A549 (cell line): Measurements from ENCODE around the gene RIN3. TPM values are rescaled to one million over a fixed set of nuclear protein-coding genes. Genes with fewer than 3 reads are reported as not detected.

ENCODE experiments used
- ATAC-seq, 2 experiments: fragments of 200-7000 bp in 1 of 2; fragments of >200 bp in 1 of 2; cut with Nextera tagmentation in 1 of 2; cut with Tn5 transposase in 1 of 2; 3 replicates each; pipeline versions ENCODE4 v1.8.0 to v1.9.1; 2018 to 2020; ENCODE audit warnings: mild to moderate bottlenecking in 1 of 2, moderate library complexity in 1 of 2
- CTCF ChIA-PET: fragments of 300-600 bp; sonication (Branson Sonifier 250); formaldehyde crosslinking; extraction: SDS; loops from one replicate; lab custom pipeline; 2021; ENCODE audit warnings: antibody characterized with exemption, inconsistent platforms; lab: Yijun Ruan, JAX
- POLR2A ChIA-PET: fragments of 350-600 bp; formaldehyde crosslinking; extraction: SDS; loops from one replicate; lab custom pipeline; 2021; ENCODE audit warnings: antibody characterized with exemption, inconsistent platforms; lab: Yijun Ruan, JAX
- DNase-seq, 2 experiments: peaks; one replicate each; pipeline versions ENCODE4 v3.0.0 to v3.0.0-alpha.2; 2011 to 2016; ENCODE audit warnings: low read depth in 1 of 2, low spot score in 1 of 2
- FAIRE-seq: peaks from 2 replicates; lab custom pipeline; 2011; peaks lifted over from hg19 to GRCh38; lab: Jason Lieb, UNC
- H3K27ac ChIP-seq, 2 experiments: fragments of >200 bp; sonication (Bioruptor Twin); formaldehyde crosslinking; 3 replicates each; pipeline ENCODE4 v1.5.1; 2016 to 2017
- H3K4me1 ChIP-seq: fragments of >200 bp; sonication (Bioruptor Twin); formaldehyde crosslinking; 3 replicates; pipeline ENCODE4 v1.6.1; 2016
- H3K4me2 ChIP-seq: fragments of >200 bp; sonication (Bioruptor Twin); formaldehyde crosslinking; 3 replicates; pipeline ENCODE4 v1.6.1; 2016
- H3K4me3 ChIP-seq: fragments of >200 bp; sonication (Bioruptor Twin); formaldehyde crosslinking; 3 replicates; pipeline ENCODE4 v1.5.1; 2016
- H3K9me3 ChIP-seq: fragments of >200 bp; sonication (Bioruptor Twin); formaldehyde crosslinking; 3 replicates; pipeline ENCODE4 v1.6.1; 2016
- ATOH8 ChIP-seq: fragments of 250-450 bp; sonication (Bioruptor Pico); IDR thresholded peaks from 2 replicates; pipeline ENCODE4 v1.5.0; 2020; ENCODE audit warnings: low read depth, mild to moderate bottlenecking, moderate library complexity
- BHLHE40 ChIP-seq: IDR thresholded peaks from 2 replicates; pipeline ENCODE4 v1.6.1; 2012; ENCODE audit warnings: low read depth, low read length, inconsistent platforms
- CBX2 ChIP-seq: fragments of 200-600 bp; sonication (generic); IDR thresholded peaks from 2 replicates; pipeline ENCODE4 v1.6.1; 2016; ENCODE audit warnings: low read depth, mild to moderate bottlenecking, borderline replicate concordance
- CBX8 ChIP-seq: fragments of 200-600 bp; sonication (generic); IDR thresholded peaks from 2 replicates; pipeline ENCODE4 v1.6.1; 2016
- CEBPB ChIP-seq, 2 experiments: fragments of >200 bp in 1 of 2; sonication (Bioruptor Twin) in 1 of 2; formaldehyde crosslinking in 1 of 2; IDR thresholded peaks; 2 replicates each; pipeline ENCODE4 v1.6.1; 2012 to 2016
- CHD4 ChIP-seq: fragments of 200-600 bp; sonication (generic); IDR thresholded peaks from 2 replicates; pipeline ENCODE4 v1.6.1; 2016; ENCODE audit warnings: antibody characterized with exemption, mild to moderate bottlenecking, borderline replicate concordance
- CTCF ChIP-seq: fragments of >200 bp; sonication (Bioruptor Twin); formaldehyde crosslinking; IDR thresholded peaks from 3 replicates; pipeline ENCODE4 v1.5.1; 2016
- EHMT2 ChIP-seq: fragments of 200-600 bp; sonication (generic); IDR thresholded peaks from 2 replicates; pipeline ENCODE4 v1.6.1; 2016; ENCODE audit warnings: antibody characterized with exemption, low read depth, mild to moderate bottlenecking, moderate library complexity
- EP300 ChIP-seq, 2 experiments: fragments of >200 bp; sonication (Bioruptor Twin); formaldehyde crosslinking; IDR thresholded peaks; 2 replicates in 1 of 2; 3 replicates in 1 of 2; pipeline ENCODE4 v1.6.1; 2016 to 2017
- FOXS1 ChIP-seq: fragments of 250-450 bp; sonication (Bioruptor Pico); IDR thresholded peaks from 2 replicates; pipeline ENCODE4 v1.5.0; 2020; ENCODE audit warnings: mild to moderate bottlenecking, moderate library complexity
- HES2 ChIP-seq: fragments of >200 bp; sonication (Bioruptor Twin); formaldehyde crosslinking; IDR thresholded peaks from 2 replicates; pipeline ENCODE4 v1.6.1; 2016
- HOXA7 ChIP-seq: fragments of 250-450 bp; sonication (Bioruptor Pico); IDR thresholded peaks from 2 replicates; pipeline ENCODE4 v1.5.0; 2020; ENCODE audit warnings: mild to moderate bottlenecking, moderate library complexity
- KDM1A ChIP-seq: fragments of 200-600 bp; sonication (generic); IDR thresholded peaks from 2 replicates; pipeline ENCODE4 v1.6.1; 2016; ENCODE audit warnings: low read depth, mild to moderate bottlenecking
- NPAS2 ChIP-seq: fragments of 250-450 bp; sonication (Bioruptor Pico); IDR thresholded peaks from 2 replicates; pipeline ENCODE4 v1.8.0; 2022; ENCODE audit warnings: mild to moderate bottlenecking, moderate library complexity, borderline replicate concordance
- POLR2A ChIP-seq: IDR thresholded peaks from 2 replicates; pipeline ENCODE4 v1.6.1; 2012; ENCODE audit warnings: mild to moderate bottlenecking, low read length
- POLR2AphosphoS2 ChIP-seq: conservative IDR thresholded peaks from 2 replicates; pipeline ENCODE4 v1.6.1; 2012; ENCODE audit warnings: low read length, improper control_type of control experiment, inconsistent platforms
- RAD21 ChIP-seq, 2 experiments: fragments of >200 bp in 1 of 2; sonication (Bioruptor Twin) in 1 of 2; formaldehyde crosslinking in 1 of 2; IDR thresholded peaks in 1 of 2; conservative IDR thresholded peaks in 1 of 2; 2 replicates in 1 of 2; 3 replicates in 1 of 2; pipeline ENCODE4 v1.6.1; 2012 to 2018; ENCODE audit warnings: inconsistent platforms in 1 of 2
- RARB ChIP-seq: fragments of 250-450 bp; sonication (Bioruptor Pico); IDR thresholded peaks from 2 replicates; pipeline ENCODE4 v1.8.0; 2021; ENCODE audit warnings: mild to moderate bottlenecking, moderate library complexity
- RNF2 ChIP-seq: fragments of 200-600 bp; sonication (generic); IDR thresholded peaks from 2 replicates; pipeline ENCODE4 v1.6.1; 2016; ENCODE audit warnings: low read depth, mild to moderate bottlenecking, antibody characterized with exemption, moderate library complexity, borderline replicate concordance
- SMC3 ChIP-seq: fragments of >200 bp; sonication (Bioruptor Twin); formaldehyde crosslinking; IDR thresholded peaks from 3 replicates; pipeline ENCODE4 v1.6.1; 2018; ENCODE audit warnings: inconsistent platforms
- SREBF2 ChIP-seq: fragments of 450-650 bp; IDR thresholded peaks from 2 replicates; pipeline ENCODE4 v1.6.1; 2014; ENCODE audit warnings: mild to moderate bottlenecking, moderate library complexity
- ZFP36 ChIP-seq: fragments of 450-650 bp; IDR thresholded peaks from 2 replicates; pipeline ENCODE4 v1.6.1; 2014; ENCODE audit warnings: borderline replicate concordance; ENCODE audit not compliant: partially characterized antibody
- WGBS: methylation state at CpG from one replicate; pipeline ENCODE4 v1.1.6; 2017; ENCODE audit errors: missing lambda C conversion rate; 5-methylcytosine and 5-hydroxymethylcytosine counted together
- polyA plus RNA-seq, 4 experiments: library from polyadenylated mRNA; depleted of rRNA in 3 of 4; stranded (reverse); fragments of >200 nt; fragmentation: RNase III in 1 of 4; extraction: RNeasy Plus Mini Kit Qiagen cat#74134 plus additional on column Dnase treatment in 1 of 4; gene quantifications; 2 replicates in 3 of 4; 3 replicates in 1 of 4; pipeline ENCODE4 v1.2.3, GENCODE V29; 2011 to 2017
- TF ChIP-seq, protein P1 (sequence below): fragments of >200 bp; sonication (Bioruptor Twin); formaldehyde crosslinking; IDR thresholded peaks from 3 replicates; pipeline ENCODE4 v1.6.1; 2016

The RIN3 gene
- polyA plus RNA-seq, 2 of the 4 experiments (the other 2 are of a cell fraction): 5.6 to 14.5 TPM

- Histone ChIP-seq H3K4me3 (no peak overlapping the region), H3K4me2 (no peak overlapping the region), H3K27ac (no peak overlapping the region), H3K9me3 (no peaks in the 10 kb centered on the region), H3K4me1 (peaks cover 12% of the 10 kb centered on the region)
- ATAC-seq: no peak
- DNase-seq: no peak
- POLR2A ChIA-PET: no interaction called here
- TF ChIP-seq POLR2AphosphoS2 (no peak), POLR2A (no peak)
- TF ChIP-seq, all 56 proteins: peak for 0
- no peak for FAIRE-seq
- 96% methylated on average over 68 of the region's 80 CpGs for WGBS
- CTCF ChIA-PET: interaction anchor here (0.6 to 10.1 kb wide), 17 partner anchors 7 to 717 kb away, joined by 3 to 191 read pairs (median 6); no protein-coding TSS in a partner anchor
These were observed 174.3 kb downstream of the RIN3 start for GRCh38 chr14:92687681-92688433.

DNA sequence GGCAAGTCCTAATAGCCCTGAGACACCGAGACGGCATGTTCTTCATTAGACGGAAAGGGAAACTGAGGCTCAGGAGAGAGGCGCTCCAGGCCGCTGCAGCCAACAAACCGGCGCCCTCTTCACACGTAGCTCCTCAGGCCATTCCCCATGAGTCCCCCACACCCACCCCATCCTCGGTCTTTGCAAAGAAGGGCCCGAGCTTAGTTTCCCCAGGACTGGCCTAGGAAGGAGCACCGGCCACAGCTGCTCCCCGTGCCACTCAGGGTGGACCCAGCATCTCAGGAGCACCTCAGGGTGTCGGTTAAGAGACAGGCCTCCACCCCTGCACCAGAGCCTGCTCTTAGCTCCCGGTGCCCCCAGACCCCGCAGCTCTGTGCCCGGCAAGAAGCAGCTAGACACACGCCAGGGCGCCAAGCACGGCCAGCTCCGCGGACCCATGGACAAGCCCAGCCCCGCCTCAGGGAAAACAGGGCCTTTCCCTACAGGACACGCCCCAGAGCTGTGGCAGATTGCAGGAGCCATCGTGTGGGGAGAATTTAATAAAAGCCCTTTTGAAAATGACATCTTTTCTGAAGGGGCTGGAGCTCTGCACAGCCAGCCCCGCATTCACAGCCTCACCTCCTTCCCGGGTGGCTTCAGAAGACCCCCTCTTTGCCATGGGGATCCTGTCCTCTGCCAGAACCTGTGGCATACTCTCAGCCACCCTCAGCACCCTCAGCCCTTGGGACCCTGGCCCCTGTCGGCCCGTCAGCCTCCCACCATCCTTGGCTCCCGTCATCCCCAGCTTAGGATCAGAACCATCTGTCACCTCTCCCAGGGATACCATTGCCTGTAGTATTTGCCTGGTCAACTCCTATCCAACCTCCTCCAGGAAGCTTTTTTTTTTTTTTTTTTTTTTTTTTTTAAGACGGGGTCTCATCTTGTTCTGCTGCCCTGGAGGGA, 175.1 kb downstream of the RIN3 start:
- ATAC-seq: no peak
- Histone ChIP-seq H3K4me1 (peaks cover 21% of the 10 kb centered on the region), H3K4me2 (no peak overlapping the region), H3K9me3 (no peaks in the 10 kb centered on the region), H3K4me3 (no peak overlapping the region), H3K27ac (no peak overlapping the region)
- FAIRE-seq: no peak
- WGBS: 89% methylated on average over 30 of the region's 30 CpGs
- POLR2A ChIA-PET: interaction anchor here (0.6 kb wide), 1 partner anchor 60 kb away, joined by 3 read pairs; the partner anchor contains the start of gene LGMN
- TF ChIP-seq NPAS2 (CRISPR knock-in tag): no peak
- TF ChIP-seq EHMT2: no peak
- TF ChIP-seq FOXS1 (CRISPR knock-in tag): no peak
- no peak for TF ChIP-seq RAD21 (conservative IDR thresholded peaks at IDR 0.05 in 1 of 2, IDR thresholded peaks at IDR 0.05 in 1 of 2)
- TF ChIP-seq ATOH8: no peak
- TF ChIP-seq SREBF2: no peak
- TF ChIP-seq BHLHE40: no peak
- TF ChIP-seq RNF2: no peak
- TF ChIP-seq KDM1A: no peak
- TF ChIP-seq CHD4: no peak
- TF ChIP-seq, all 56 proteins: peak for 0
- DNase-seq: no peak
- CTCF ChIA-PET: interaction anchor here (0.7 to 10.1 kb wide), 13 partner anchors 8 to 586 kb away, joined by 3 to 191 read pairs (median 4); no protein-coding TSS in a partner anchor

- no peak overlapping the region for H3K4me3 ChIP-seq
- peaks cover 30% of the 10 kb centered on the region for H3K4me1 ChIP-seq
- TF ChIP-seq EP300 (IDR thresholded peaks at IDR 0.05) (no peak), HES2 (no peak), SMC3 (peak; percentile 58), CBX8 (no peak), CBX2 (no peak), HOXA7 (CRISPR knock-in tag) (no peak), CTCF (peak; percentile 52), ZFP36 (no peak), CEBPB (IDR thresholded peaks at IDR 0.05) (no peak), RAD21 (conservative IDR thresholded peaks at IDR 0.05 in 1 of 2, IDR thresholded peaks at IDR 0.05 in 1 of 2) (peak; percentile 64 to 77), RARB (CRISPR knock-in tag) (no peak)
- TF ChIP-seq, protein P1, sequence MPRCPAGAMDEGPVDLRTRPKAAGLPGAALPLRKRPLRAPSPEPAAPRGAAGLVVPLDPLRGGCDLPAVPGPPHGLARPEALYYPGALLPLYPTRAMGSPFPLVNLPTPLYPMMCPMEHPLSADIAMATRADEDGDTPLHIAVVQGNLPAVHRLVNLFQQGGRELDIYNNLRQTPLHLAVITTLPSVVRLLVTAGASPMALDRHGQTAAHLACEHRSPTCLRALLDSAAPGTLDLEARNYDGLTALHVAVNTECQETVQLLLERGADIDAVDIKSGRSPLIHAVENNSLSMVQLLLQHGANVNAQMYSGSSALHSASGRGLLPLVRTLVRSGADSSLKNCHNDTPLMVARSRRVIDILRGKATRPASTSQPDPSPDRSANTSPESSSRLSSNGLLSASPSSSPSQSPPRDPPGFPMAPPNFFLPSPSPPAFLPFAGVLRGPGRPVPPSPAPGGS: no peak
- CTCF ChIA-PET: interaction anchor here (0.6 to 10.1 kb wide), 31 partner anchors 9 to 569 kb away, joined by 3 to 191 read pairs (median 4); partner anchors contain the start of genes CPSF2, LGMN and NDUFB1
- no peak for FAIRE-seq
- WGBS: 64% methylated on average over 12 of the region's 13 CpGs
- ATAC-seq: peak; percentile 45 to 74; a peak in 5 of 6 replicates
- H3K4me2 ChIP-seq: no peak overlapping the region
- no peaks in the 10 kb centered on the region for H3K9me3 ChIP-seq
- H3K27ac ChIP-seq: no peak overlapping the region
- POLR2A ChIA-PET: no interaction called here
- peak; percentile 76 to 77 for DNase-seq
These were observed 176.8 kb downstream of the RIN3 start for GRCh38 chr14:92690171-92691011.
